Neural cell (in vitro differentiated cells): ENCODE measurements around the gene KCTD15. TPM values are rescaled to one million over a fixed set of nuclear protein-coding genes. Genes with fewer than 3 reads are reported as not detected.

Source experiments
- H2AFZ ChIP-seq: fragments of 200-600, 300-800 bp; sonication (generic), shearing (Covaris generic); 2 replicates; pipeline ENCODE4 v1.6.0; 2014; ENCODE audit warnings: low read depth, mild to moderate bottlenecking, antibody characterized with exemption, low read length, moderate library complexity
- H3F3A ChIP-seq: fragments of 200-600 bp; shearing (Covaris generic); 2 replicates; pipeline ENCODE4 v1.6.1; 2016; ENCODE audit warnings: mild to moderate bottlenecking, moderate library complexity, mixed read lengths, antibody characterized with exemption, low read length; ENCODE audit not compliant: insufficient read depth, poor library complexity, severe bottlenecking
- H3K27ac ChIP-seq: fragments of 200-600, 300-800 bp; sonication (generic), shearing (Covaris generic); 2 replicates; pipeline ENCODE4 v1.5.1; 2014; ENCODE audit warnings: mild to moderate bottlenecking, low read length, moderate library complexity
- H3K27me3 ChIP-seq: fragments of 300-800, 200-600 bp; sonication (generic), shearing (Covaris generic); 2 replicates; pipeline ENCODE4 v1.6.0; 2014; ENCODE audit warnings: mild to moderate bottlenecking, low read depth, low read length, moderate library complexity; ENCODE audit not compliant: insufficient read depth
- H3K36me3 ChIP-seq: fragments of 300-800, 200-600 bp; sonication (generic), shearing (Covaris generic); 2 replicates; pipeline ENCODE4 v1.5.1; 2014; ENCODE audit warnings: mild to moderate bottlenecking, antibody characterized with exemption, low read length, moderate library complexity; ENCODE audit not compliant: insufficient read depth
- H3K4me2 ChIP-seq: fragments of 300-800, 200-600 bp; sonication (generic), shearing (Covaris generic); 2 replicates; pipeline ENCODE4 v1.6.0; 2014; ENCODE audit warnings: mild to moderate bottlenecking, low read length
- H3K4me3 ChIP-seq: fragments of 300-800, 200-600 bp; sonication (generic), shearing (Covaris generic); 2 replicates; pipeline ENCODE4 v1.5.1; 2014; ENCODE audit warnings: mild to moderate bottlenecking, low read length, moderate library complexity
- H3K79me2 ChIP-seq: fragments of 200-600 bp; shearing (Covaris generic); replicated peaks from 2 replicates; pipeline ENCODE4 v1.6.0; 2014; ENCODE audit warnings: mild to moderate bottlenecking, low read length, moderate library complexity; ENCODE audit not compliant: insufficient read depth
- H3K9ac ChIP-seq: fragments of 300-800, 200-600 bp; sonication (generic), shearing (Covaris generic); 2 replicates; pipeline ENCODE4 v1.6.1; 2016; ENCODE audit warnings: mild to moderate bottlenecking, low read length, mixed read lengths
- H3K9me2 ChIP-seq: fragments of 200-600 bp; shearing (Covaris generic); 2 replicates; pipeline ENCODE4 v1.6.1; 2016; ENCODE audit warnings: mild to moderate bottlenecking, low read length, mixed read lengths; ENCODE audit not compliant: insufficient read depth
- H3K9me3 ChIP-seq: fragments of 200-600, 300-800 bp; sonication (generic), shearing (Covaris generic); 2 replicates; pipeline ENCODE4 v1.6.1; 2016; ENCODE audit warnings: mild to moderate bottlenecking, mixed run types, low read length, moderate library complexity, mixed read lengths
- H4K20me1 ChIP-seq: fragments of 200-600 bp; shearing (Covaris generic); 2 replicates; pipeline ENCODE4 v1.6.1; 2016; ENCODE audit warnings: mild to moderate bottlenecking, mixed run types; ENCODE audit not compliant: insufficient read depth
- CTCF ChIP-seq: fragments of 450-650 bp; IDR thresholded peaks from 2 replicates; pipeline ENCODE4 v1.5.1; 2014; ENCODE audit warnings: antibody characterized with exemption, mild to moderate bottlenecking, moderate library complexity; ENCODE audit not compliant: poor library complexity, severe bottlenecking
- EP300 ChIP-seq: fragments of 450-650 bp; conservative IDR thresholded peaks from 2 replicates; pipeline ENCODE4 v1.6.1; 2014; ENCODE audit warnings: antibody characterized with exemption, mild to moderate bottlenecking, moderate library complexity; ENCODE audit not compliant: poor library complexity, severe bottlenecking
- EZH2 ChIP-seq: fragments of 200-600, 300-800 bp; shearing (Covaris generic), sonication (generic); IDR thresholded peaks from 2 replicates; pipeline ENCODE4 v1.6.1; 2014; ENCODE audit warnings: antibody characterized with exemption, low read length, borderline replicate concordance, mild to moderate bottlenecking; ENCODE audit not compliant: insufficient read depth, poor library complexity, severe bottlenecking
- MXI1 ChIP-seq: fragments of 450-650 bp; conservative IDR thresholded peaks from 2 replicates; pipeline ENCODE4 v1.6.1; 2014; ENCODE audit warnings: antibody characterized with exemption, mild to moderate bottlenecking; ENCODE audit not compliant: poor library complexity, severe bottlenecking
- POLR2AphosphoS5 ChIP-seq: IDR thresholded peaks from 2 replicates; pipeline ENCODE4 v1.6.1; 2012
- RAD21 ChIP-seq: fragments of 450-650 bp; conservative IDR thresholded peaks from 2 replicates; pipeline ENCODE4 v1.6.1; 2014; ENCODE audit warnings: antibody characterized with exemption, mild to moderate bottlenecking, moderate library complexity
- SMC3 ChIP-seq: fragments of 450-650 bp; conservative IDR thresholded peaks from 2 replicates; pipeline ENCODE4 v1.6.1; 2014; ENCODE audit warnings: antibody characterized with exemption, mild to moderate bottlenecking, moderate library complexity; ENCODE audit not compliant: poor library complexity
- TAF1 ChIP-seq: IDR thresholded peaks from 2 replicates; pipeline ENCODE4 v1.6.1; 2012; ENCODE audit warnings: low read depth
- polyA plus RNA-seq: library from polyadenylated mRNA; depleted of rRNA; stranded (reverse); fragments of >200 nt; gene quantifications from 2 replicates; pipeline ENCODE4 v1.2.3, GENCODE V29; 2014
- TF ChIP-seq, protein P1 (sequence below): IDR thresholded peaks from 2 replicates; pipeline ENCODE4 v1.6.1; 2012; ENCODE audit warnings: borderline replicate concordance

The KCTD15 gene
- polyA plus RNA-seq, 1 donor from 2014 or later, result 67.9 TPM

- Histone ChIP-seq H3K9me3 (no peaks in the 10 kb centered on the region), H3K27ac (no peak overlapping the region), H3K9ac (no peak overlapping the region), H2AFZ (no peak overlapping the region), H3K27me3 (no peaks in the 10 kb centered on the region), H3K4me3 (no peak overlapping the region), H3K4me2 (no peak overlapping the region), H3K79me2 (no peaks in the 10 kb centered on the region), H4K20me1 (no peaks in the 10 kb centered on the region), H3F3A (no peaks in the 10 kb centered on the region), H3K36me3 (no peaks in the 10 kb centered on the region), H3K9me2 (no peaks in the 10 kb centered on the region)
- TF ChIP-seq EZH2, result no peak
- no peak for TF ChIP-seq SMC3
- no peak for TF ChIP-seq CTCF
- no peak for TF ChIP-seq MXI1
- TF ChIP-seq, protein P1, sequence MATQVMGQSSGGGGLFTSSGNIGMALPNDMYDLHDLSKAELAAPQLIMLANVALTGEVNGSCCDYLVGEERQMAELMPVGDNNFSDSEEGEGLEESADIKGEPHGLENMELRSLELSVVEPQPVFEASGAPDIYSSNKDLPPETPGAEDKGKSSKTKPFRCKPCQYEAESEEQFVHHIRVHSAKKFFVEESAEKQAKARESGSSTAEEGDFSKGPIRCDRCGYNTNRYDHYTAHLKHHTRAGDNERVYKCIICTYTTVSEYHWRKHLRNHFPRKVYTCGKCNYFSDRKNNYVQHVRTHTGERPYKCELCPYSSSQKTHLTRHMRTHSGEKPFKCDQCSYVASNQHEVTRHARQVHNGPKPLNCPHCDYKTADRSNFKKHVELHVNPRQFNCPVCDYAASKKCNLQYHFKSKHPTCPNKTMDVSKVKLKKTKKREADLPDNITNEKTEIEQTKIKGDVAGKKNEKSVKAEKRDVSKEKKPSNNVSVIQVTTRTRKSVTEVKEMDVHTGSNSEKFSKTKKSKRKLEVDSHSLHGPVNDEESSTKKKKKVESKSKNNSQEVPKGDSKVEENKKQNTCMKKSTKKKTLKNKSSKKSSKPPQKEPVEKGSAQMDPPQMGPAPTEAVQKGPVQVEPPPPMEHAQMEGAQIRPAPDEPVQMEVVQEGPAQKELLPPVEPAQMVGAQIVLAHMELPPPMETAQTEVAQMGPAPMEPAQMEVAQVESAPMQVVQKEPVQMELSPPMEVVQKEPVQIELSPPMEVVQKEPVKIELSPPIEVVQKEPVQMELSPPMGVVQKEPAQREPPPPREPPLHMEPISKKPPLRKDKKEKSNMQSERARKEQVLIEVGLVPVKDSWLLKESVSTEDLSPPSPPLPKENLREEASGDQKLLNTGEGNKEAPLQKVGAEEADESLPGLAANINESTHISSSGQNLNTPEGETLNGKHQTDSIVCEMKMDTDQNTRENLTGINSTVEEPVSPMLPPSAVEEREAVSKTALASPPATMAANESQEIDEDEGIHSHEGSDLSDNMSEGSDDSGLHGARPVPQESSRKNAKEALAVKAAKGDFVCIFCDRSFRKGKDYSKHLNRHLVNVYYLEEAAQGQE, result no peak
- TF ChIP-seq TAF1, result no peak
- TF ChIP-seq RAD21, result no peak
- no peak for TF ChIP-seq EP300
- TF ChIP-seq POLR2AphosphoS5, result no peak
These were observed 47.7 kb upstream of the KCTD15 start for GRCh38 chr19:33749016-33749415.

GRCh38 chr19:33749619-33750175 lies 47.0 kb upstream of the KCTD15 start:
- no peaks in the 10 kb centered on the region for H3F3A ChIP-seq
- no peak for TF ChIP-seq POLR2AphosphoS5
- H3K36me3 ChIP-seq, result no peaks in the 10 kb centered on the region
- H3K79me2 ChIP-seq, result no peaks in the 10 kb centered on the region
- H4K20me1 ChIP-seq, result no peaks in the 10 kb centered on the region
- no peaks in the 10 kb centered on the region for H3K9me2 ChIP-seq
- H3K27ac ChIP-seq, result no peak overlapping the region
- H3K9ac ChIP-seq, result no peak overlapping the region
- no peaks in the 10 kb centered on the region for H3K9me3 ChIP-seq
- no peak overlapping the region for H2AFZ ChIP-seq
- no peak overlapping the region for H3K4me2 ChIP-seq
- H3K27me3 ChIP-seq, result no peaks in the 10 kb centered on the region
- no peak overlapping the region for H3K4me3 ChIP-seq
